Suprapubic skin (tissue), 3 donors: ENCODE data around the gene ACP7.

Experiments
- CTCF ChIP-seq, 2 donors: fragments of 200-600 bp in 1 of 2; fragments of 450-650 bp in 1 of 2; sonication (generic) in 1 of 2; IDR thresholded peaks; one replicate each; pipeline ENCODE4 v1.5.1; 2016 to 2019; ENCODE audit warnings: antibody characterized with exemption in 2 of 2, mild to moderate bottlenecking in 1 of 2, moderate library complexity in 1 of 2
- POLR2A ChIP-seq, 2 donors: fragments of 450-650 bp; IDR thresholded peaks; one replicate each; pipeline ENCODE4 v1.6.1; 2017; ENCODE audit warnings: antibody characterized with exemption in 2 of 2, mild to moderate bottlenecking in 2 of 2, moderate library complexity in 2 of 2

GRCh38 chr19:39070888-39071287, 13.3 kb upstream of the ACP7 start:
- TF ChIP-seq CTCF (IDR thresholded peaks at IDR 0.05) (no peak), POLR2A (IDR thresholded peaks at IDR 0.05) (no peak)
